Stimulated activated CD4-positive, alpha-beta T cell treated with anti-CD3 and anti-CD28 coated beads, Interleukin-2, amount 100 ng/mL, for 4 hours (primary cell): ENCODE results near the gene AIFM3.
"Not testable (repeated sequence)": the region's sequence is repeated elsewhere in the genome, so short reads cannot be mapped to it uniquely, and the experiment has no call there.

Source experiments
- DNase-seq: peaks from one replicate; pipeline ENCODE4 v3.0.0-alpha.2; 2020; ENCODE audit warnings: low read depth

The AIFM3 gene

DNA sequence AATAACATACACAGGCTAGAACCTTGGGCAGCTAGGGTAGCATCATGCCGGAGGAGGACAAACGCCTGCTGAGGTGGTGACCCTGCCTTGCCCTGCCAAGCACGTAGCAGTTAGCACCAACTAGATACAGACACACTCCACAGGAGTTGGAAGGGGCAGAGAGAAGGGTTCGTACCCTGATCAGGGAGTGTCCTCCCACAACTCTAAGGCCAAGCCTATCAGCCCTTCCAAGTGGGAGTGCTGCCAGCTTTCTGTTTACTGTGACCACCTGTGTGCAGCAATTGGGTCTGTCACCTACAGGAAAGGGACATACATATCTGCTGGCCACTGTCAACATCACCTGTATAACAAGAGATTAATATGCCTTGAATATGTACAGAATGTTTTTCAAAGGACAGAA lies 36.7 kb downstream of the AIFM3 start:
- no peak for DNase-seq

DNA sequence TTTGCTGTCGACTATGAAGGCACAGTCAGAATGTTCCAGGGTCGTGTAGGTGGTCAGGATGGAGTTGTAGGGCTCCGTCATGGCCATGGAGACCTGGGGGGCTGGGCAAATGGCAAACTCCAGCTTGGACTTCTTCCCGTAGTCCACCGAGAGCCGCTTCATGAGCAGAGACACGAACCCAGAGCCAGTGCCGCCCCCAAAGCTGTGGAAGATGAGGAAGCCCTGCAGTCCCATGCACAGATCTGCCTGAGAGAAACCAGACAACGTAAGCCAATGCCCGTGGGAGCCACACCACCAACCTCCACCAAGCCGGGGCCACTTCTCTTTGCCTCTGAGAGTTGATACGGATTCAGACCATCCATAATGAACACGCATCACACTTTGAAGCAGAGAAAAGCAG lies 42.2 kb downstream of the AIFM3 start:
- DNase-seq = not testable (repeated sequence)

- DNase-seq = no peak
These were observed 42.8 kb downstream of the AIFM3 start for GRCh38 chr22:21009638-21010425.

DNA sequence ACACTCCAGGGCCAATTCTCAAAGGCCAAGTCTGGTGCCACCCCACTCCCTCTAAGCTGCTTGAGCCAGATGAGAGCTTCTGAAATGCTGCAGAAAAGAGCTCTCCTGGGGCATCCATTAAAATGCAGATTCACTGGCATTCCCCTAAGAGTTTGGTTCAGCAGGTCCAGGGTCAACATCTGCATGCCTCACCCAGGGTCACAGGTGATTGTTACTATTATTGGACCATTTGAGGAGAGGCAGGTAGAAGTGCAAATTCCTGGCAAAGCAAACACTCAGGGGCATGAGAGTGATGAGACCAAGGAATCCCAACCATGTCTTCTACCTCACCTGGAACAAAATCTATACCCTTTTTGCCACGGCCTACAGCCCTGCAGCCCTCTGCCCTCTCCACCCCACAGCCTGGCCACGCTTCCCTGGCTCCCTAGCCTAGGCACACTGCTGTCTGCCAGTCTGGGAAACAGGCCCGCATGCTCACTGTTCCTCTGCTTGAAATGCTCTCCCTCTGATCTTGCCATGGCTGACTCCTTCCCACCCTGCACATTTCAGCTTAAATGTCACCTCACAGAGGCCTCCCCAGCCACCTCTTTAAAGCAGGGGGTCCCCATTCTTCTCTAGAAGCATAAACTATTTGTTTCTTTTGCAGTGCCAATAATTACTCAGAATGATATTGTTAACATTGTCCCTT lies 43.5 kb downstream of the AIFM3 start:
- no peak for DNase-seq

- DNase-seq = no peak
These were observed 45.7 kb downstream of the AIFM3 start for GRCh38 chr22:21012446-21013407.

GRCh38 chr22:21013657-21014201 lies 46.7 kb downstream of the AIFM3 start:
- DNase-seq = no peak

DNA sequence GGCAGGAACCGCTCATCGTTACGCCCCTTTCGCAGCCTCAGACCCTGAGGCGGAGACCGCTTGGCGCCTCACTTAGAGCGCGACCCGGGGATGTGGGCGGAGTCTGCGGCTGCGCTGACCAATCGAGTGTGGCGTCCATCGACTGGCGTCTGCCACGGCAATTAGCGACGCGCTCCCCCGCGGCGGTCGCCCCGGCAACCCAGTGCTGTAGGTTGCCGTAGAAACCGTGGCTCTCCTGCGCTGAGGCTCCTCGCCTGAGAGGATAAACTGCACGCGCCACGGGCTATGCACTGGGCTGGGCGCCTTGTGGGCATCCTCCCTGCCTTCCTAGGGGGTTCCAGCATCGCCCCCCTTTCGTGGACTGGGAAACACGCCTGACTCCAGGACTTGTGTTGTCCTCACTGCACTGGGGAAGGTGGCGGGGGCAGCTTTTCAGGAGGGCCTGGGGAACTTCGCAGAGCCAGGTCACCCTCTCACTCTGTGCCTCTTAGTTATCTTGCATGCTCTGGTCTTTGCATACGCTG lies 47.2 kb downstream of the AIFM3 start:
- DNase-seq = peak; percentile 55

GRCh38 chr22:21014726-21015465 lies 47.8 kb downstream of the AIFM3 start, which contains the start of gene P2RX6:
Gene P2RX6, plus strand, starts transcription at chr22:21015165. Its CDS starts 10 bp downstream, at chr22:21015175.
- no peak for DNase-seq

DNA sequence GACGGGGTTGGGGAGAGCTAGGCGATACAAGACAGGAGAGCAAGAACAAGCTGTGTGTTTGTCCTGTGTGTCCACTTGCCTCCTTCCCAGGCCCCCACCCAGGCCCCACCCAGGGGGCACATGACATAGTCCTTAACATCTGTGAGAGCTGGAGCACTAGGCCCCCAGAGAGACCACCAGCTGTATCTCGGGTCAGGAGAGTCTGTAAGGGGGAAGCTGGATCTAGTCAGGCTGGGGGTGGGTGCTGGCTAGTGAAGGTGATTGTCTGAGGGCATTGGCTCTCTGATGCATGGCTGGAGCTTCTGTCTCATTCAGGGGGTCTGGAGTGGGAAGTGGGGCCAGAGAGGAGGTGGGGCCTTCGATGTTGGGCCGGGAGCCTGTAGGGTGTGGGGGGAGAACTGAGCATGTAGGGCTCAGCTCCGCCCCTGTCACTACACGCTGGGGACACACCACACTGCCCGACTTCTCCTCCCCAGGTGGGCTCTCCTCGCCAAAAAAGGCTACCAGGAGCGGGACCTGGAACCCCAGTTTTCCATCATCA lies 48.5 kb downstream of the AIFM3 start:
- DNase-seq = no peak

- DNase-seq = no peak
These were observed 49.8 kb downstream of the AIFM3 start for GRCh38 chr22:21016644-21017420.

- no peak for DNase-seq
These were observed 51.3 kb downstream of the AIFM3 start for GRCh38 chr22:21018314-21018713.

GRCh38 chr22:21020802-21021429 lies 53.9 kb downstream of the AIFM3 start:
- DNase-seq = no peak

DNA sequence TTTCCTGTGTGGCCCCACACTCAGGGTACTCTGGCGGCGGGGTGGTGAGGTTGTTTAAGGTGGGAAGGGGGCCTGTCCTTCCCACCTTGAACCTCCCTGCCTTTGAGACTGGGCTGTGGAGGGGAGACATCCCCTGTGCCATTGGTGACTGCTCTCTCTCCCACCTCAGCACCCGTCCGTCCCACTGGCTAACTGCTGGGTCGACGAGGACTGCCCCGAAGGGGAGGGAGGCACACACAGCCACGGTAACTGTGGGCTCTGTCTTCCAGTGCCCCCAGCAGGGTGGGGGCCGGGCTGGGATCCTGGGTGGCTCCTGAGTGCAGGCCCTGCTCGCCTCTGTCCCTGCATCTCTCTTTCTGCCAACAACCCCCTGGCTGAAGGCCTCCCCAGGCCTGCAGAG lies 55.5 kb downstream of the AIFM3 start:
- DNase-seq = no peak

DNA sequence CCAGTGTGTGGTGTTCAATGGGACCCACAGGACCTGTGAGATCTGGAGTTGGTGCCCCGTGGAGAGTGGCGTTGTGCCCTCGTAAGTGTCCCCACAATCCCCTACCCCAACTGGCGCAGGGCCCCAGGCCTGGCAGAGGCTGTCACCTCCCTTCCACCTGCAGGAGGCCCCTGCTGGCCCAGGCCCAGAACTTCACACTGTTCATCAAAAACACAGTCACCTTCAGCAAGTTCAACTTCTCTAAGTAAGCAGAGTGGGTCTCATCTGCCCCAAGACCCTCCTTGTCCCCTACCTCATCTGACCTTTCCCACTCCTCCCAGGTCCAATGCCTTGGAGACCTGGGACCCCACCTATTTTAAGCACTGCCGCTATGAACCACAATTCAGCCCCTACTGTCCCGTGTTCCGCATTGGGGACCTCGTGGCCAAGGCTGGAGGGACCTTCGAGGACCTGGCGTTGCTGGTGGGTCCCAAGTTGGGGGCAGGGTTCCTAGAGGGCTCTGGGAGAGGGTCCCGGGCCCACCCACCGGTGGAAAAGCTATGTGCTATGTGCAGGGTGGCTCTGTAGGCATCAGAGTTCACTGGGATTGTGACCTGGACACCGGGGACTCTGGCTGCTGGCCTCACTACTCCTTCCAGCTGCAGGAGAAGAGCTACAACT lies 56.0 kb downstream of the AIFM3 start:
- no peak for DNase-seq

- DNase-seq = no peak
These were observed 58.2 kb downstream of the AIFM3 start for GRCh38 chr22:21025266-21025665.

DNA sequence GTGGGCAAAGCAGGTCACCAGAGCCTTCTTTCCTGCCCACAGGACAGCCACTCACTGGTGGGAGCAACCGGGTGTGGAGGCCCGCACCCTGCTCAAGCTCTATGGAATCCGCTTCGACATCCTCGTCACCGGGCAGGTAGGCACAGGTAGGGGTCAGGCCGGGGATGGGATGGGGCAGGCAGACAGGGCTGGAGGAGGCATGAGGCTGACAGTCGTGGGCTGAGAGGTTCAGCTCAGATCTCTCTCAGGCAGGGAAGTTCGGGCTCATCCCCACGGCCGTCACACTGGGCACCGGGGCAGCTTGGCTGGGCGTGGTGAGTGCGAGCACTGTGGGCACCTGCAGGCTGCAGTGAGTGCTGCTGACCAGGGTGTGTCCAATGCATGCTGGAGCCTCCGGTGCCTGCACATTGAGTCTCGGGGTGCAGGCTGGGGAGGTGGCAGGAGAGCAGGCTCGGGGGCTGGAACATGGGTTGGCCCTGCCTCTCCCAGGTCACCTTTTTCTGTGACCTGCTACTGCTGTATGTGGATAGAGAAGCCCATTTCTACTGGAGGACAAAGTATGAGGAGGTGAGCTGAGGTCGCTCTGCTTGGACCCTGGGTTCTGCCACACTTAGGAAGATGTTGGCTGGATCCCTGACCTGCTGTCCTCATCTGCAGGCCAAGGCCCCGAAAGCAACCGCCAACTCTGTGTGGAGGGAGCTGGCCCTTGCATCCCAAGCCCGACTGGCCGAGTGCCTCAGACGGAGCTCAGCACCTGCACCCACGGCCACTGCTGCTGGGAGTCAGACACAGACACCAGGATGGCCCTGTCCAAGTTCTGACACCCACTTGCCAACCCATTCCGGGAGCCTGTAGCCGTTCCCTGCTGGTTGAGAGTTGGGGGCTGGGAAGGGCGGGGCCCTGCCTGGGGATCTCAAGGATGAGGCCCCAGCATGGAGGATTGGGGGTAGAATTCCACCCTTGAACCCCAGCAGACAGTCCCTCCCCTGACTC lies 59.0 kb downstream of the AIFM3 start:
- no peak for DNase-seq

- DNase-seq = no peak
These were observed 60.0 kb downstream of the AIFM3 start for GRCh38 chr22:21026783-21027692.
